T47D (cell line): ENCODE results near the gene SEMA3D.

Source experiments
- DNase-seq, 2 experiments: peaks; one replicate each; pipeline versions ENCODE4 v3.0.0 to v3.0.0-alpha.2; 2011 to 2012; ENCODE audit warnings: low read depth in 1 of 2, low spot score in 1 of 2
- JUND ChIP-seq: IDR thresholded peaks from 2 replicates; pipeline ENCODE4 v1.6.1; 2012; ENCODE audit warnings: low read depth
- in situ Hi-C: cut with HindIII; loops from 2 replicates; pipeline ENCODE4 v1.10.0; 2016; ENCODE audit warnings: low sequenced_read_pairs, low pct_unique_long_range_greater_than_20kb

SEMA3D gene

DNA sequence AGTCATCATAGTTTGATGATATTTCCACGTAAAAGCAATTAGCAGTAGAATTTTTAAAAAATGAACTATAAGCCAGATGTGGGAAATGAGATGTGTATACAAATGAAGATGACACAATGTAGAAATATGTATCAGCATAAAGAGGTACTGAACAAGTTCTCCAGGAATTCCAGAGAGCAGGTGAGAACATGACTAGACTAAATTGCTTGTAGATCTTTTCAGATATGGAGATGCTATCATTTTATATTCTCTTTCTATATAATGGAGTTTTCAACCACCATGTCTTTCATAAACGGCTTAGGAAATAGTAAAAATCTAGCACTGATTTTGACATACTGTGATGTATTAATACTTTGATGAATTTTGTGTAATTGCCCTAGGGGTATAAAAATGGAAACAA, 130.9 kb downstream of the SEMA3D start:
- no peak for TF ChIP-seq JUND
- DNase-seq = peak in 1 of 2 experiments; percentile 37
- in situ Hi-C loops = no loop called here

GRCh38 chr7:85055196-85055595, 131.7 kb downstream of the SEMA3D start:
- no peak for DNase-seq
- no peak for TF ChIP-seq JUND
- in situ Hi-C loops = no loop called here

GRCh38 chr7:85054306-85054705, 132.6 kb downstream of the SEMA3D start:
- DNase-seq = no peak
- in situ Hi-C loops = no loop called here
- TF ChIP-seq JUND = no peak

- in situ Hi-C loops = no loop called here
- DNase-seq = no peak
- no peak for TF ChIP-seq JUND
Observed at GRCh38 chr7:85052894-85053293, 134.0 kb downstream of the SEMA3D start.

GRCh38 chr7:85052056-85052737, 134.7 kb downstream of the SEMA3D start:
- no peak for DNase-seq
- no peak for TF ChIP-seq JUND
- in situ Hi-C loops = no loop called here

GRCh38 chr7:85046534-85046933, 140.3 kb downstream of the SEMA3D start:
- in situ Hi-C loops = no loop called here
- DNase-seq = no peak
- TF ChIP-seq JUND = no peak

GRCh38 chr7:85041605-85042216, 145.1 kb downstream of the SEMA3D start:
- in situ Hi-C loops = no loop called here
- no peak for TF ChIP-seq JUND
- DNase-seq = peak; percentile 32 to 89

GRCh38 chr7:85039196-85039923, 147.5 kb downstream of the SEMA3D start:
- DNase-seq = no peak
- TF ChIP-seq JUND = no peak
- in situ Hi-C loops = no loop called here

GRCh38 chr7:85038466-85038865, 148.4 kb downstream of the SEMA3D start:
- in situ Hi-C loops = no loop called here
- TF ChIP-seq JUND = no peak
- no peak for DNase-seq

- in situ Hi-C loops = no loop called here
- TF ChIP-seq JUND = no peak
- DNase-seq = no peak
Observed at GRCh38 chr7:85033263-85033662, 153.6 kb downstream of the SEMA3D start.

- no peak for TF ChIP-seq JUND
- in situ Hi-C loops = no loop called here
- DNase-seq = no peak
Observed at GRCh38 chr7:85031475-85031874, 155.4 kb downstream of the SEMA3D start.

GRCh38 chr7:85030893-85031292, 156.0 kb downstream of the SEMA3D start:
- in situ Hi-C loops = no loop called here
- DNase-seq = peak; percentile 31 to 62
- TF ChIP-seq JUND = no peak

DNA sequence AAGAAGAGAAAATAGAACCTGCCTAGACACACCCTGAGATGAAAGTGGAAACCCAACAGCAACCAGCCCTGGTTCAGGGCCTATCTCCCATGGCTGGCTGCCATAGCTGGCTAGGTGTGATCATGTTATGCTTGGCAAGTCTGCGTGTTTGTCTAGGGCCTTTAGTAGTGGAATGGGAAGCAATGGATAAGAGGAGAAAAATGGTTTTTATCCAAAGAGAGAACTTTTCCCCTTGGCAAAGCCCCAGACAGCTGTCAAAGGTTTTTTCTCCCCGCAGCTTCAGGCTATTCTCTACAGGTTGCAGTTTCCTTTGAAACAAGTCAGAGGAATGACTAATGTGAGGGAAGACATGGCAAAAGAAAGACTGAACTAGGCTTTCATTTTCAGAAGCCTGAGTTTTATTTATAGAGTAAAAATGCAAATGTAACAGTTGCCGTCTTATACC, 161.5 kb downstream of the SEMA3D start:
- in situ Hi-C loops = no loop called here
- DNase-seq = no peak
- no peak for TF ChIP-seq JUND

- no peak for DNase-seq
- in situ Hi-C loops = no loop called here
- no peak for TF ChIP-seq JUND
Observed at GRCh38 chr7:85023916-85024315, 162.9 kb downstream of the SEMA3D start.
